ENCODE measurements around the gene CUL9. TPM values are rescaled to one million over a fixed set of nuclear protein-coding genes. Genes with fewer than 3 reads are reported as not detected.

The CUL9 gene
- total RNA-seq, 1 experiment from 2014 or later, result 15.2 TPM

DNA sequence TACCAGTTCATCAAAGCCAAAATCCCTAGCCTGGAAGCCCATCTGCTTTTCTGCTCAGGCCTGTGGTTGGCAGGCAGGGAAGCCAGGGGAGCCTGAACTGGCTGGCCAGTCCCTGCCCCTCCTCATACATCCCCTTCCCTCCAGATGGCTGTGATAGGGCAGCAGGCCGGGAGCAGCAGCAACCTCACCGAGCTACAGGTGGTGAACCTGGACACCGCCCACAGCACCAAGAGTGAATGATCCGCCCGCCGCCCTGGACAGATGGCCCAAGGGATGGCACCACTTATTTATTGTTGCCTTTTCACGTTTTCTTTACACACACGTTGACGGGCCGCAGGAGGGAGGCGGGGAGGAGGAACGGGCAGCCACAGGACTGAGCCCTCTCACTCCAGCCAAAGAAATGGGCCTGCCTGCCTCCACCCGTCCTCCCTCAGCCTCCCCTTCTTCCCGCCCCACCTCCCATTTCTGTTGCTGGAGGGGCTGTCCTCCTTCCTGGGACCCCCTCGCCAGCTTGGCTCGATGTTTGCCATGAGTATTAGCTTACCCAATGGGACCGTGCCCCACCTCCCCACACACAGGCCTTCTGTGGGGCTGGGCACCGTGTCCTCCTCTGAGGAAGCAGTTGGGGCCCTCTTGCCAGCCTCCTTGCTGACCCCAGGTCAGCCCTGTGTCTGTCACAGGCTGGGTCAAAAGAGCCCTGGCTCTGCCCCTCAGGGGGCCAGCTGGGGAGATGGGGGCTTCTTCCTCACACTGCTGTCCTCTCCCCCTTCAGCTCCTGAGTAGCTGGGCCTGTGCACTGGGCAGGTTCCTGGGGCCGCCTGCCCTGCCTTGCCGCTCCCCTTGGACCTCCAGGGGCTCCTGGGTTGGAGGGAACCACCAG is 2.8 kb upstream of the CUL9 start:
- DNase-seq, result no peak
- H3K23me2 ChIP-seq (ENCODE audit: insufficient read length, low read depth, low read length, poor library complexity, severe bottlenecking), result peaks cover 9% of the 10 kb centered on the region
- no peaks in the 10 kb centered on the region for H3K27me3 ChIP-seq (ENCODE audit: insufficient read depth, low read length)
- Mint-ChIP-seq H3K4me1 (peaks cover 27 to 28% of the 10 kb centered on the region in 2 experiments), H3K27me3 (ENCODE audit: low read depth) (no peaks in the 10 kb centered on the region), H3K4me3 (no peak overlapping the region), H3K36me3 (ENCODE audit: insufficient read depth in 1 of 3, low read depth in 3 of 3) (peaks cover 32 to 50% (median 48%) of the 10 kb centered on the region in 3 experiments; a peak in 6 of 7 replicates), H3K9me3 (no peaks in the 10 kb centered on the region), H3K27ac (no peak overlapping the region; a peak in 1 of 7 replicates)
- TF ChIP-seq, protein P1, sequence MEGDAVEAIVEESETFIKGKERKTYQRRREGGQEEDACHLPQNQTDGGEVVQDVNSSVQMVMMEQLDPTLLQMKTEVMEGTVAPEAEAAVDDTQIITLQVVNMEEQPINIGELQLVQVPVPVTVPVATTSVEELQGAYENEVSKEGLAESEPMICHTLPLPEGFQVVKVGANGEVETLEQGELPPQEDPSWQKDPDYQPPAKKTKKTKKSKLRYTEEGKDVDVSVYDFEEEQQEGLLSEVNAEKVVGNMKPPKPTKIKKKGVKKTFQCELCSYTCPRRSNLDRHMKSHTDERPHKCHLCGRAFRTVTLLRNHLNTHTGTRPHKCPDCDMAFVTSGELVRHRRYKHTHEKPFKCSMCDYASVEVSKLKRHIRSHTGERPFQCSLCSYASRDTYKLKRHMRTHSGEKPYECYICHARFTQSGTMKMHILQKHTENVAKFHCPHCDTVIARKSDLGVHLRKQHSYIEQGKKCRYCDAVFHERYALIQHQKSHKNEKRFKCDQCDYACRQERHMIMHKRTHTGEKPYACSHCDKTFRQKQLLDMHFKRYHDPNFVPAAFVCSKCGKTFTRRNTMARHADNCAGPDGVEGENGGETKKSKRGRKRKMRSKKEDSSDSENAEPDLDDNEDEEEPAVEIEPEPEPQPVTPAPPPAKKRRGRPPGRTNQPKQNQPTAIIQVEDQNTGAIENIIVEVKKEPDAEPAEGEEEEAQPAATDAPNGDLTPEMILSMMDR (conservative IDR thresholded peaks at IDR 0.05), result no peak
- H2BK12ac ChIP-seq (ENCODE audit: insufficient read length, low read depth, low read length), result no peak overlapping the region
- H3K18ac ChIP-seq (ENCODE audit: insufficient read length, low read depth, low read length), result no peak overlapping the region
- H4K8ac ChIP-seq (replicated peaks; ENCODE audit: insufficient read length, low read depth, low read length), result no peak overlapping the region
- H4K5ac ChIP-seq (ENCODE audit: insufficient read length, low read depth, low read length), result no peak overlapping the region
- H3K4me1 ChIP-seq (ENCODE audit: insufficient read depth, low read length), result no peaks in the 10 kb centered on the region
- H2BK120ac ChIP-seq (ENCODE audit: low read depth, low read length, poor library complexity, severe bottlenecking), result no peak overlapping the region
- WGBS (ENCODE audit: extremely low coverage, insufficient read length, low lambda C conversion rate), result no CpG with 5 or more reads among the region's 20 CpGs
- H2BK15ac ChIP-seq (ENCODE audit: low read depth, low read length), result no peak overlapping the region
- H3K4me2 ChIP-seq (ENCODE audit: insufficient read depth, insufficient read length, low read length), result no peak overlapping the region
- no peak overlapping the region for H3T11ph ChIP-seq (ENCODE audit: low read length)
- H4K20me1 ChIP-seq (ENCODE audit: control insufficient read depth, insufficient read depth, insufficient read length), result no peaks in the 10 kb centered on the region
- H2BK5ac ChIP-seq (ENCODE audit: insufficient read length, low read length), result no peak overlapping the region
- no peak overlapping the region for H4K91ac ChIP-seq (ENCODE audit: insufficient read length, low read depth, low read length)
- no peak overlapping the region for H3K9ac ChIP-seq (ENCODE audit: extremely low read depth, insufficient read length, low read length)
- no peak overlapping the region for H3K56ac ChIP-seq (ENCODE audit: insufficient read length, low read depth, low read length)
- no peak overlapping the region for H3K23ac ChIP-seq (ENCODE audit: insufficient read length, low read depth, low read length)
- H3K9me3 ChIP-seq (ENCODE audit: control insufficient read depth, low read depth, low read length), result no peaks in the 10 kb centered on the region
- no peak overlapping the region for H2AK5ac ChIP-seq (ENCODE audit: insufficient read length, low read length)
- H3K79me1 ChIP-seq (ENCODE audit: insufficient read depth, low read depth, low read length, poor library complexity, severe bottlenecking), result peaks cover 4% of the 10 kb centered on the region
- no peak overlapping the region for H3K4ac ChIP-seq (ENCODE audit: low read depth, low read length)
- H3K79me2 ChIP-seq (ENCODE audit: insufficient read depth, low read length), result no peaks in the 10 kb centered on the region
- no peak overlapping the region for H3K14ac ChIP-seq (ENCODE audit: insufficient read depth, low read length)
- no peak overlapping the region for H3K27ac ChIP-seq (ENCODE audit: insufficient read length, low read depth, low read length)
- no peak overlapping the region for H2AFZ ChIP-seq (ENCODE audit: low read length)
- no peak overlapping the region for H2BK20ac ChIP-seq (ENCODE audit: low read depth, low read length, poor library complexity, severe bottlenecking)
